OCI-LY1 (cell line): Measurements from ENCODE around the gene PRXL2A.

Experiments
- CTCF ChIP-seq: fragments of 200-600 bp; sonication (generic), shearing (Covaris generic); IDR thresholded peaks from 2 replicates; pipeline ENCODE4 v1.5.1; 2017; ENCODE audit warnings: mild to moderate bottlenecking, antibody characterized with exemption, low read length, moderate library complexity, mixed read lengths
- EZH2 ChIP-seq: fragments of 200-600 bp; sonication (generic), shearing (Covaris generic); IDR thresholded peaks from 2 replicates; pipeline ENCODE4 v1.8.0; 2017; ENCODE audit warnings: borderline replicate concordance, mixed run types, mild to moderate bottlenecking, antibody characterized with exemption, low read length, moderate library complexity, mixed read lengths

DNA sequence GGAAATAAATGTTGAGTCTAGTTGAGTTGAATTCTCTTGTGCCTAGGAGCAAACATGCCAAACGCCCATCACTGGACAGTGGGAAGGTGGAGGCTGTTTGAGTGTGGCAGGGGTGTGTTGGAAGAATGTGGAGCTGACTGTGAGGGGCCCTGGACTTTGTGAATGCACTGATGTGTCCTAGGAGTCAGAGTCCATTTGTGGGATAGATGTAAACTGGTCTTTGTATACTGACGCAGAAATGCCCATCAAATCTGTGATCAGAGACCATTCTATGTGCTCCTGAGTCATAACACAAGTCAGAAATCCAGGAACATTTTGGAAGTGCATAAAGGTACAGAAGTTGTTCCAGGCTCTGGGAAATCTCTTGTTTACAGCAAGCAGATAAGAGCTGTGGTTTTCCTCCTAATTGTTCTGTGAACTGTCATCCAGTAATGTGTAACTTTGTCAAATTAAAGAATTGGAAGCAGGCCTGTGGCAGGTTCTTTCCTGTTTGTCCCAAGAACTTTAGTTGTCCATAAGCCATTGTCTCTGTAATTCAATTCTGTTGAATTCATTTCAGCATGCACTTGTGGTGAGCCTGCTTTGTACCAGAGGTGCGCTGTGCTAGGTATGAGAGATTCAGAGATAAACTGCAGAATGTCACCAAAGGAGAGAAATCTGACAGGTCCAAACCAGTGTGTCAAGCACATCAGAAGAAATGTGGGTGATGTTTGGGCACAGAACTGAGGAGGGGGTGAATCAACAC, 7.6 kb downstream of the PRXL2A start:
- no peak for TF ChIP-seq CTCF
- TF ChIP-seq EZH2, result no peak
